Measurements from ENCODE around the gene FAM163A.
"Not testable (repeated sequence)": the region's sequence is repeated elsewhere in the genome, so short reads cannot be mapped to it uniquely, and the experiment has no call there.

The FAM163A gene

GRCh38 chr1:179798213-179798863, 55.2 kb downstream of the FAM163A start:
- DNase-seq: no peak

GRCh38 chr1:179798864-179799516, 55.9 kb downstream of the FAM163A start:
- DNase-seq: no peak

GRCh38 chr1:179800481-179800880, 57.4 kb downstream of the FAM163A start:
- DNase-seq: no peak

GRCh38 chr1:179803104-179803503, 60.0 kb downstream of the FAM163A start:
- DNase-seq: no peak

GRCh38 chr1:179803918-179804317, 60.8 kb downstream of the FAM163A start:
- peak; percentile 15 for DNase-seq

GRCh38 chr1:179804417-179804816, 61.3 kb downstream of the FAM163A start:
- DNase-seq: not testable (repeated sequence)

- no peak for DNase-seq
These were observed 62.5 kb downstream of the FAM163A start for GRCh38 chr1:179805291-179806195.

GRCh38 chr1:179806333-179806732, 63.2 kb downstream of the FAM163A start:
- no peak for DNase-seq

GRCh38 chr1:179807291-179807690, 64.2 kb downstream of the FAM163A start:
- no peak for DNase-seq

GRCh38 chr1:179807691-179808485, 64.8 kb downstream of the FAM163A start:
- no peak for DNase-seq

GRCh38 chr1:179808503-179808902, 65.4 kb downstream of the FAM163A start:
- no peak for DNase-seq

GRCh38 chr1:179809506-179810366, 66.6 kb downstream of the FAM163A start:
- no peak for DNase-seq

- no peak for DNase-seq
These were observed 67.2 kb downstream of the FAM163A start for GRCh38 chr1:179810367-179810715.

- DNase-seq: no peak
These were observed 69.6 kb downstream of the FAM163A start for GRCh38 chr1:179812501-179813292.

GRCh38 chr1:179813626-179814545, 70.8 kb downstream of the FAM163A start:
- DNase-seq: no peak

GRCh38 chr1:179814546-179814838, 71.4 kb downstream of the FAM163A start:
- no peak for DNase-seq

- DNase-seq: no peak
These were observed 72.5 kb downstream of the FAM163A start for GRCh38 chr1:179815641-179816040.

GRCh38 chr1:179816196-179816960, 73.3 kb downstream of the FAM163A start:
- DNase-seq: no peak

- no peak for DNase-seq
These were observed 74.0 kb downstream of the FAM163A start for GRCh38 chr1:179817056-179817455.
